SK-N-SH (cell line): Measurements from ENCODE around the gene DIAPH2.

Source experiments
- JUND ChIP-seq: IDR thresholded peaks from 2 replicates; pipeline ENCODE4 v1.4.0; 2012
- RFX5 ChIP-seq: IDR thresholded peaks from 2 replicates; pipeline ENCODE4 v1.6.1; 2012; ENCODE audit warnings: mild to moderate bottlenecking, improper control_type of control experiment, low read length

GRCh38 chrX:97498093-97498492, 813.5 kb downstream of the DIAPH2 start:
- no peak for TF ChIP-seq JUND
- TF ChIP-seq RFX5, result no peak
